Measurements from ENCODE around the gene CBX1.
"Not testable (repeated sequence)": the region's sequence is repeated elsewhere in the genome, so short reads cannot be mapped to it uniquely, and the experiment has no call there.

The CBX1 gene

GRCh38 chr17:48074322-48075081, 26.8 kb downstream of the CBX1 start:
- peak; percentile 46 to 60 (median 56) for DNase-seq (ENCODE audit: low read depth in 4 of 4, low spot score in 1 of 4)

- DNase-seq (ENCODE audit: low read depth in 4 of 4, low spot score in 1 of 4) = not testable (repeated sequence)
Measured at GRCh38 chr17:48073566-48074094, 27.6 kb downstream of the CBX1 start.

GRCh38 chr17:48072811-48073210, 28.5 kb downstream of the CBX1 start:
- DNase-seq (ENCODE audit: low read depth in 4 of 4, low spot score in 1 of 4) = not testable (repeated sequence)

- DNase-seq (ENCODE audit: low read depth in 4 of 4, low spot score in 1 of 4) = no peak
Measured at GRCh38 chr17:48071654-48072053, 29.6 kb downstream of the CBX1 start.

- no peak for DNase-seq (ENCODE audit: low read depth in 4 of 4, low spot score in 1 of 4)
Measured at GRCh38 chr17:48070195-48070594, 31.1 kb downstream of the CBX1 start.

- DNase-seq (ENCODE audit: low read depth in 4 of 4, low spot score in 1 of 4) = no peak
Measured at GRCh38 chr17:48068491-48068961, 32.8 kb downstream of the CBX1 start.

- DNase-seq (ENCODE audit: low read depth in 4 of 4, low spot score in 1 of 4) = not testable (repeated sequence)
Measured at GRCh38 chr17:48067808-48068207, 33.5 kb downstream of the CBX1 start.

GRCh38 chr17:48067245-48067644, 34.0 kb downstream of the CBX1 start:
- no peak for DNase-seq (ENCODE audit: low read depth in 4 of 4, low spot score in 1 of 4)

- no peak for DNase-seq (ENCODE audit: low read depth in 4 of 4, low spot score in 1 of 4)
Measured at GRCh38 chr17:48066656-48067055, 34.6 kb downstream of the CBX1 start.

- no peak for DNase-seq (ENCODE audit: low read depth in 4 of 4, low spot score in 1 of 4)
Measured at GRCh38 chr17:48066192-48066591, 35.1 kb downstream of the CBX1 start.

GRCh38 chr17:48064638-48065037, 36.6 kb downstream of the CBX1 start:
- no peak for DNase-seq (ENCODE audit: low read depth in 4 of 4, low spot score in 1 of 4)

GRCh38 chr17:48062273-48062672, 39.0 kb downstream of the CBX1 start:
- DNase-seq (ENCODE audit: low read depth in 4 of 4, low spot score in 1 of 4) = no peak

GRCh38 chr17:48060249-48060648, 41.0 kb downstream of the CBX1 start:
- DNase-seq (ENCODE audit: low read depth in 4 of 4, low spot score in 1 of 4) = no peak

- no peak for DNase-seq (ENCODE audit: low read depth in 4 of 4, low spot score in 1 of 4)
Measured at GRCh38 chr17:48059125-48059668, 42.1 kb downstream of the CBX1 start.

- DNase-seq (ENCODE audit: low read depth in 4 of 4, low spot score in 1 of 4) = no peak
Measured at GRCh38 chr17:48058393-48059124, 42.7 kb downstream of the CBX1 start.

GRCh38 chr17:48057626-48058025, 43.7 kb downstream of the CBX1 start:
- no peak for DNase-seq (ENCODE audit: low read depth in 4 of 4, low spot score in 1 of 4)

- DNase-seq (ENCODE audit: low read depth in 4 of 4, low spot score in 1 of 4) = no peak
Measured at GRCh38 chr17:48056879-48057278, 44.4 kb downstream of the CBX1 start.

- no peak for DNase-seq (ENCODE audit: low read depth in 4 of 4, low spot score in 1 of 4)
Measured at GRCh38 chr17:48056246-48056745, 45.0 kb downstream of the CBX1 start.

GRCh38 chr17:48055531-48056245, 45.6 kb downstream of the CBX1 start:
- peak in 1 of 4 experiments; percentile 38 for DNase-seq (ENCODE audit: low read depth in 4 of 4, low spot score in 1 of 4)

GRCh38 chr17:48054238-48055185, 46.8 kb downstream of the CBX1 start:
- no peak for DNase-seq (ENCODE audit: low read depth in 4 of 4, low spot score in 1 of 4)

All from stimulated activated CD4-positive, alpha-beta T cell treated with anti-CD3 and anti-CD28 coated beads, Interleukin-1b, Interleukin-23, amount 100 ng/mL, for 24 hours (primary cell).